IPS DF 19.7 (cell line): ENCODE data around the gene WWC2.

Source experiments
- DNase-seq: peaks from one replicate; pipeline ENCODE4 v3.0.0-alpha.2; 2013; ENCODE audit warnings: low read depth, low spot score

The WWC2 gene

DNA sequence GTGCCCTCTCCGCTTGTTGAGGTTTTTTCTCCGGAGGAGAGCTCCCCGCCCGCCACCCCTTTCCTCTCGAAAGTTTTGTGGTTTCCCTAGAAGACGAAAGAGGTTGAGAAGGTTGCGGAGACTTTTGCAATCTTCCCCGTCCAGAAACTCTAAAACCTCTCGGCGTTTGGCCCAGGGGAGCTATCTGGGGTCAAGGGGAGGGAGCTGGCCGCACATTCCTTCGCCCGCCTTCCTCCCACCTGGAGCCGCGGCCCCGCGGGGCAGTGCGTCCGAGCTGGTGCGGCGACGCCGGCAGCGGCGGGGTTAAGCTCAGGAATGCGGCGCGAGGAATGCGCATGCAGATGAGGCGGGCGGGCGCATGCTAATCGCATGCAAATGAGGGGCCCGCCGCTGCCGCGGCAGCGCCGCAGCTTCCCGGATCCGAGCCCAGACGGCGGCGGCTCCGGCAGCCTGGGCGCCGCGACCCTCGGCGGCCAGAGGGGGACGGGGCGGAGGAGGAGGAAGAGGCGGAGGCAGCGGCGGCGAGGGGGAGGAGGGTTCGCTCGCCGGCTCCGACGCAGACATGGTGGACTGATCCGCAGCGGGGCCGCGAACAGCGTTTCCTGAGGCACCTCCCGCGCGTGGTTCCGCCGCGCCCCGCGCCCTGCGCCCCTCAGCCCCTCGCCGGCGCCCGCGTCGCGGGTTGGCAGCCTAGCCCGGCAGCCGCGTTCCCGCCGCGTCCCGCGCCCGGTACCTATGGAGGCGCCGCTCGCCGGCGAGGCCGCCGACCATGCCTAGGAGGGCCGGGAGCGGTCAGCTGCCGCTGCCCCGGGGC lies at the start of gene WWC2:
WWC2 (plus strand) TSS at position 535 of the 814 bp plus-strand sequence; CDS start at position 770, 235 bp downstream.
- DNase-seq = peak; percentile 78

DNA sequence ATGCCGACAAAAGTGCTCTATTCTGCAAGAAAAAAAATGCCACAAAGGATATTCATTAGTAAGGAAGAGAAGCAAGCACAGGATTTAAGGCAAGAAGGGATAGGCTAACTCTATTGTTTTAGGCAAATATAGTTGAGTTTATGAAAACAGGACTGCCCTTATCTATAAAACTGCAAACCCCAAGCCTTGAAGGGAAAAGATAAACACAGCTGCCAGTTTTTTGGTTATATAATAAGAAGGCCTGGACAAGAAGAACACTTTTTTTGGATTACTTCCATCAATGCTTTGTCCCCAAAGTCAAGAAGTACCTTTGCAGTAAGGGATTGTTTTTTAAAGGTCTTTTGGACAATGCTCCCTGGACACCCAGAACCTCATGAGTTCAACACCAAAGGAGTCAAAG lies 45.4 kb upstream of the WWC2 start:
- no peak for DNase-seq

DNA sequence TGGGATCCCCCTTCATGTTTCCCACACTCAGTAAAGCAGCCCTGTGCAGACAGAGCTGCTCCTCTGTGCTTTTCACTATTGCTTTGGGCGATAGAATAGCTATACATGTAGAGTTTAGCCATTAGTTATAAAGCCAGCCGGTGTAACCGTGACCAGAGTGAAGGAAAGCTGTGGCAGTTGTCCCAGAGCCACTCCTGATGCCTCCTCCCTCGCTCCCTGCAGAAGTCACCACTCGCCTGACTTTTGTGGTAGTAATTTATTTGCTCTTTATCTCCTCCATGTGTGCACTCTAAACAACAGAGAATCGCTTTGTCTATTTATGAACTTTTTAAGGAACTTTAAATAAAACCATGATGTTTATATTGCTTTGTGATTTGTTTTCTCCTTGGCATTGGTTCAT lies 41.8 kb upstream of the WWC2 start:
- DNase-seq = no peak

DNA sequence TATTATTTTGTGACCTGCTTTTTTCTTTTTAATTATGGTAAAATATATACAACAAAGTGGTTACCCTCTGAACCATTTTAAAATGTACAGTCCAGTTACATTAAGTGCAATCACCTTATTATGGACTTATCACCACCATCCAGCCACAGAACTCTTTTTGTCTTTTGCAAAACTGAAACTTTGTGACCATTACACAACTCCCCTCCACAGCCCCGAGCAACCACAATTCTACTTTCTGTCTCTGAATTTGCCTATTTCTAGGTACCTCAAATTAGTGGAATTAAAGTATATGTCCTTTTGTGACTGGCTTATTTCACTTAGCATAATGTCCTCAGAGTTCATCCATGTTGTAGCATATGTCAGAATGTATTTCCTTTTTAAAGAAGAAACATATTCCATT lies 39.3 kb upstream of the WWC2 start:
- no peak for DNase-seq

DNA sequence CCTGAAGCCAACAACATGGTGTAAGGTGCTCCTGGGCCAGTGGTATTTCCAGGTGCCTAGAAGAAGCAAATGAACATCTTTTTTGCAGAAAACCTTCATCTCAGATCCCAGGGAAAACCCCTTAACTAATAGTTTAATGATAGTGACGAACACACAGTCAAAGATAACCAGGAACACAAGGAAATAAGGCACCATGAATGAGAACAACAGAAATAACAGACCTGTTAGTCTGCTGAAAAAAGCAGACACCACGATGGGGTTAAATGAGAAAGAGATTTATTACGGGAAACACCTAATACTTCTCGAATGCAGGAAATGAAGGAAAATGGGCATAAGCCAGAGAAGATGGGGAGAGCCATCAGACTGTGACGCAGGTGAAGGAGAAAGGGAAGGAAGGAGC lies 30.6 kb upstream of the WWC2 start:
- DNase-seq = no peak

DNA sequence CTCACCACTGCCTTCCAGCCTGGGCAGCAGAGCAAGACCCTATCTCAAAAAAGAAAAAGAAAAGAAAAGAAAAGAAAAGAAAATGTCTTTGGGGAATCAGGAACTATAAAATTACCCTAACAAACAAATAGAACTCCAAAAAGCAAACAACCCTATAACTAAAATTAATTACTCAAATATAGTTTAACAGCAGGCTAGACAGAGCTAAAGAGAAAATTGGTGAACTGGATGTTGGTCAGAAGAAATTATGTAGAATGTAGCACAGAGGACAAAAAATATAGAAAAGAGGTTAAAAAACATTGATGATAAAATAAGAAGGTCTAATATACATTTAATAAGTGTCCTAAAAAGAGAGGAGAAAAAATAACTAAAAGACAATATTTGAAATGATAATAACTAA lies 27.8 kb upstream of the WWC2 start:
- DNase-seq = no peak

DNA sequence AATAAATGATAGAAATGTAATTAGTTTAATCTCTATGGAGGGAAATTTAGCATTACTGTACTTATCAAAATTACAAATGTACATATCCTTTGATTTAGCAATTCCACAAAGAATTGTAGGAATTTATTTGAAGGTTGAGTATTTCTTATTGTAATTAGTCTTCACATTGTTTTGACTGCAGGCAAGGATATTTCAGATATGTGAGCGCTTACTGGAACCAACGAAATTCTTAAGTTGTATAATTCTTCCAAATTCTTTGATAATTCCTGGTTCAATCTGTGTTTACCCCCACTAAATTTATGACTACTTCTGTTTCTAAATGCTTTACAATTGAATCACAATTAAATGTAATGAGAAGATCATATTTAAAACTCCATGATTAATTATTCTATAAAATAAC lies 26.9 kb upstream of the WWC2 start:
- no peak for DNase-seq

DNA sequence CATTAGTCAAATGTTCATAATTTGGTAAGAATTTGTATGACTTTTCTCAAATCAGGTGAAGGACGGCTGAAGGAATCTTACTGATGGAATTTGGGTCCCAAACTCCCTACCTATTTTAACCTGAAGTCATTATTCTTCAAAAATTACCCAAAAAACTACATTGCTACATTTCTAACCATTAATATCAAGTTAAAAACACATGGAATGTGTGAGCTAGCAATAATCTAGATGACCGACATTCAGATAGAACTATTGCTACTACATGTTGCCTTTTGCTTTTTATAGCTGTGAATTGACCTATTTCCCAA lies 25.3 kb upstream of the WWC2 start:
- no peak for DNase-seq

DNA sequence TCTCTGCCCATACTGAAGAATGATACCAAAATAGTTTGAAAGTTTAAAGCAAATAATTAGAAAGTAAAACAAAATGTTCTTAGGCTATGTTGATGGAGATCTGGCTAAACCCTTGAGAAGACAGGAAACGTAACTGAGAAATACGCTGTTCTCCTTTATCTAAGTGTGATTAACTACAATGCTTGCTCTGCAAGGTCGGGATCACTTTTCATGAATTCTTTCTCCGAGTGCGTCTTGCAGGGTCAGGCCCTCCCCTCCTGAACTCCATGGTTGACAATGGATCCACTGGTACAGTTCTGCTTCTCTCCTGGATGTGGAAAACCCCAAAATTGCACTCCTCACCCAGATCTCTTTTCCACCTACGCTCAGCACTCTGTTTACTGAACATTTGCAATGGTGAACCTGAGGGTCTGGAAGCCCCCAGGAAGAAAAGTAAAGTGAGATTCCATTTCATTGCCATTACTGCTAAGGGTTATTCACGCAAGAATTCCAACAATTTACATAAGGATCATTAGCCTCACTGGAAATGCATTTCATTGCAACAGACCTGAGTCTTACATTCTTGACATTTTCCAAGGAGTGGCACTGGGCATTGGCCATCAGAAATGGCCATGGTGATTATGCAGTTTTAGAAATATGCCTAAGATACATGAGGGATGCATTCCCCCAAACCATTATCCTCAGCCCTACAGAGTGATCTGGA lies 24.6 kb upstream of the WWC2 start:
- DNase-seq = no peak

DNA sequence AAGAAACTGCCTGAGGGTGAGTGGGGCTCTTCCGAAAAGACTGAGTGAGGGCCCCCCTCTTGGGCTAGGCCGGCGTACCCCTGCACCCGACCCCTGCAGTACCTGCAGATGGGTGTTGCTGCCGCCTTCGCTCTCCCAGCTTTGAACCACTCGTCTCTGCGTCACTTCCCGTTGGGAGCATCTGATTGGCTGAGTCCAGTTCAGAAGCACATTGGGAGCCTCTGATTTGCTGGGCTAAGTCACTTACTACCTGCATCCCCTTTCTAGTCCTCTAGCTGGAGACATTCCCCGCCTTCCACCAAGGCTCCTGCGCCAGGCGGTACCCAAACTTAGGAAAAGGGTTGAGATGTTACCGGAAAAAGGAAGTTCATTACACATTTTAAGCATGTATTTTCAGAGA lies 20.4 kb upstream of the WWC2 start:
- DNase-seq = no peak

DNA sequence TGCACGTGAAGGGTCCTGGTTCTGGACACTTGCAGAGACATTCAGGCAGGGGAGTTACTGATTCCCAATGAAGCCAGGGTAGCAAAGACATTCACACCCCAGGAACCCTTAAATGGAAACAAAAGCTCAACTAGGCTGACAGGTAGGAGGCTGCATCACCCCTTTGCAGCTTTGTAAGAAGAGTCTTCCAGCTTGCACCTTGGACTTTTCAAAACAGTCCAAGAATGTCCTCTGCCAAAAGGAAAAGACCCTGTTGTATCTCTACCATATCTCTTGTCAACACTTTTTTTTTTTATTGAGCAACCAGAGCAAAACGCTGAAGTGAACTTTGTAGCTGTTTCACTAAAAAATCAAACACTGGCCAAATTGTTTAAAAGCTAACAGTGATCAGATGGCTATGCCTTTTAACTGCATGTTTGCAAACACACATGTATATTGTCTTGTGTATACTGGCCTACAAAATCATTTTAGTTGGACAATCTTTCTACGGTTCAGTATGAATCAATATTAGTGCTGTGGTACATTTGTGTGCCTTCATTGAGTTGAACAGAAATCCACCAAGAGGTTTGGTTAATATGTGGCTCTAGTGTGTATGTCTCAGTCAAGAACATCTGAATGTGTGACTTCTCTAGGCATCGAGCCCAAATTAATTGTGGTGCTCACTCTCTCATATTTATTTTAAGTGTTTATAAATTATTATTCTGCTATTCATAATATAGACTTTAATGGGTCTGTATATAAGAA lies 18.5 kb upstream of the WWC2 start:
- DNase-seq = no peak

DNA sequence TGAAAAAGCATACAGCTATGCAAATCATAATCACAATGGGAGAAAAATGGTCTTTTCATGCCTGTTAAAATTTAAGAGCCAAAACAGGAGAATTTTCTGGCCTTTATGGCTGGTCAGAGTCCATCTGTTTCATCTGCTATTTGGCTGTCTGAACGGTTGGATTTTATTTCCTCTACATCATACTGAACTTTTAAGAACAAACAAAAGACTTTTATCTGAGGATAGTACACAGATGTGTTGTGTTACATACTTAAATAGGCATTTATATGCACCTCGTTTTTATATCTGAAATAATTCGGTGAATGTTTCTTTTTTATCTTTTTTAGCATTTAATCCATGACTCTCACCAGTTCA lies 18.0 kb upstream of the WWC2 start:
- no peak for DNase-seq

DNA sequence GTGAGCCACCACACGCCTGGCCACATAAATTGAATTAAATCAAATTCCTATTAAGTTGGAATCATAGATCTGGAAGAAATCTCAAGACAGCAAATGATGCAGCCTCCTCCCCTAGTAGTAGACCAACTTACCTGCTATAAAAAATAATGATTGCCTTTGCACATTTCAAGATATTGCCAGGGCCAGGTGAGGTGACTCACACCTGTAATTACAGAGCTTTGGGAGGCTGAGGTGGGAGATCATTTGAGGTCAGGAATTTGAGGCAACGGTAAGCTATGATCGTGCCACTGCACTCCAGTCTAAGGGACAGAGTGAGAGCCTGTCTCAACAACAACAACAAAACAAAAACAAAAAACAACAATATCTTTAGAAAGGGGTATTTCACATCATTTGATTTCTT lies 17.0 kb upstream of the WWC2 start:
- DNase-seq = no peak

DNA sequence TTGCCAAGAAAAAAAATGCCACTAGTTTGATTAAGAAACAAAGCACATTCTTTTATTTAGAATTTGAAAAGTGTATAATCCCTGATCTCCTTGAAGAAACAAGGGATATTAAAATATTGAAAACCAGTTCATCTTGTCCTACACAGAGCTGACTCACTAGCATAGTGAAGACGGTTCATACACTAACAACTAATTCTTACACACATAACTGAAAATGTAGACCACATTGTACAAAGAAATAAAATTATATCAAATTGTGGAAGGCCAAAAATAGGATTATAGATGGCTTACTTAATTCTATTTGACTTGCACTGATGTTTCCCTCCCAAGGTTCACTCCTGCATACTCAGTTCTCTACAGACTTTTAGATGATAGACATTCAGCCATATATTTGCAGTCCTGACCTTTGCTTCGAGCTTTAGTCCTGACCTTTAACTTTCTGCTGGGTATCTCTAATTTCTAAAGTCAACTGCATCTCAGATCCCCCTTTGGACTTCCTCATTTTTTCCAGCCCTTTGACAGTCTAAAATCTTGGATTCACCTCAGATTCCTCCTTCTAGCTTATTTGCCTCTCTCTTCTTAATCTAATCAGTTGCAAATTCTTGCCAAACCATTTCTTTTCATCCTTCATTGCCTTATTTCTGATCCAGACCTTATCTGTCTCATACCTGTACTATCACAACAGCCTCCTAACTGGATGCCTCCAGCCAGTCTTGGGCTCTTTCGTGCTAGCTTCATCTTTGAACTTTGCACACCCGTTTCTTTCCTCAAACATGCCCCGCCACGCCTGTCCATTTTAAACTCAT lies 4.5 kb upstream of the WWC2 start:
- no peak for DNase-seq

DNA sequence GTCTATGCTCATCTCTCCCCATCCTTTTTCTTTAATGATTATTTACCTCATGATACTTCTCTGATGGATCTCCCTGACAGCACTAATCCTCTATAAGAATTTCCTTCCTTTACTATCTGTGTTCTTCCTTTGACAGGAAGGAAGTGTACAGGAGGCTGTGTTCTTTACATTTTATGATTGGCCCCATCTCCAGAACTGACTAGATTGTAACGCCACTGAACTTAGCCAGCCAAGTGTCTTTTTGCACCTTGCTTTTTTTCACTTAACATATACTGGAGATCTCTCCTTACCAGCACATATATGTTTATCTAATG lies 3.9 kb upstream of the WWC2 start:
- DNase-seq = no peak

DNA sequence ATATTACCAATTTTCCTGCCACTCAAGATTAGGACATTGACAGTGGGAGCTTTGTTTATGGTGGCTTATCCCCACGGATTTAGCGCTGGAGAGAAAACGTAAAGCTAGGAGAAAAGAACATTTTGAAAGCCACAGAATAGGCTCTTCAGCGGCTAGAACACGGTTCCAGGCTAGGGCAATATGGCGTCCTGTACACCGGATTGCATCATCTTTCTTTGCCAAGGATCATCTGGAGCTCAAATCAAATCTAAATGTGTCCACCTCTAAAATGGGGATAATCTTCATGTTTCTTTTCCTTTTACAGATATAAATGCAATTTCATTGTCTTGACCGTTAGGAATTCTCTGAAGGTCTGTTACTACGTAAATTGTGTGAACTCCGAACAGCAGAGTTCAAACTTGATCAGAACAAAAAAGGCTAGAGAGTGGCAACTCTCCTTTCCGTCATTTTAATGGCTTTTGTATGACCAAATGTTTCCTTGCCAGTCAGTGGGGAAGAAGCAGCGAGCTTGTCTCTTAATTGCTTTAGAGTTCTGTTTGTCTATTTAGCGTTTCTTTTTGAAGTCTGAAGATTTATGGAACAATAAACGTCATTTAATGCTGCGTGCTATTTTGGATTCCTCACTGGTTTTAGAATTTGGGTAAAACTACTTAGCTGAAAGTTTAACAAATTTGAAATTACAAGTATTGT lies 2.6 kb upstream of the WWC2 start:
- no peak for DNase-seq

DNA sequence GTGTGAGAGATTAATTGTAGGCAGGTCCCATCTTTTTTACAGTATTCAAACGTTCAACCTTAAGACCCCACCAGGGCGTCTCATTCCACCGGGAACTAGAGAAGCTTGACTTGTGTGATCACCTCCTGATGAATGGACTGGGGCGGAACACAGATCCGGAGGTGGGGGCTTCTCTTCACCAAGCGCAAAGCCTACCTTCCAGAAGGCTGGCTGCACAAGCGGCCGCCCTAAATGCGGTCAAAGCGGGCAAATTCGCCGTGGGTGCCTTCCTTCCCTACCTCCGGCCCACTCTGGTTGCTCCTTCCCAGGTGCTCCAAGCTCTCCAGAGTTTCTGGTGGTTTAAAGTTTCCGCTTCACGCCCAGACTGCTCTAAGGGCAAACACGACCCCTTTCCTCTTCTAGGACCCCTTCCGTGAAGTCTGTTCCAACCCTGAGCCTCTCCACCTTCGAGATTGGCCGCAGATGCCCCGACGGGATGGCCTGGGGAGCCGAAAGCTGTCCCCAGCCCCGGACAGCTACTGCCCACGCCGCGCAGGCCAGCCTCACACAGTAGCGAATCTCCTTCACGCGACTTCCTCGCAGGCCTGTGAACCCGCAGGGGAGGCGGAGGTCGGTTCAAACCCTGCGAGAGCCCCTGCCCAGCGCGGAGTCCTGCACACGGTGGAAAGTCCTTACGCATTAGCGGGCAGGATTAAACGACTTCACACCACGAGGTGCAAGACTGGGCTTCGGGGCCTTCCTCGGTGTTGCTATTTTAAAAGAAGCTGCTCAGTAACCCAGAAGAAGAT lies 1.6 kb upstream of the WWC2 start:
- DNase-seq = no peak

DNA sequence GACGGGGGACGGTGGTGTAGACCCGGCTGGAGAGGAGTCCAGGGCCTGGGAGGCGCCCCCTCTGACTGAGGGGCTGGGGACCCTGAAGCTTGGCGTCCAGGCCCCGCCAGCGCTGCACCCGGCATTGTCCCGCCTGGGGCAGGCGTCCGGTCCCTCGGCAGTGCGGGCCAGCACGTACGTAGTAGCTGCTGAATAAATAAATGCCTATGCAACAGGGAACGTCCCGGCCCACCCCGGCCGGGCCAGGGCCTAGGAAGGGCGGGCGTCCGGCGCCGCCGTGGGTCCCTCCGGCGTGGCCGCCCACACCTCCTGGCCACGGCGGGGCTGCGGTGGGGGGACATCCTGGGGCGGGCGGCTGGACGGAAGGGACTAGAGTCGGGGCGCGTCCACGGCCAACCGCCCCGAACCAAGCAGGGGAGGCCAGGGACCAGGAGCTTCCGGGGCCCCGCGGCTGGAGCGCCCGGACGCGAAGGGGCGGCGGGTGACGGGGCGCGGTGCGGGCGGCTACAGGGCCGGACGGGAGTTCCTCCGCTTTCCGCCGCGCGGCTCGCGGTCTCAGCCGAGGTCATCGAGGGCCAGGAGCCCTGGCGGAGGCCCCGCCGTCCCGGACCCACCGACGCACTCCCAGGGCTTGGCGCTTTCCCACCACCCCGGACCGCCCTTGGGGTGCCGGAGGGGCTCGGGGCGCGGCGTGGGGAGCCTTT lies 886 bp upstream of the WWC2 start:
- no peak for DNase-seq

DNA sequence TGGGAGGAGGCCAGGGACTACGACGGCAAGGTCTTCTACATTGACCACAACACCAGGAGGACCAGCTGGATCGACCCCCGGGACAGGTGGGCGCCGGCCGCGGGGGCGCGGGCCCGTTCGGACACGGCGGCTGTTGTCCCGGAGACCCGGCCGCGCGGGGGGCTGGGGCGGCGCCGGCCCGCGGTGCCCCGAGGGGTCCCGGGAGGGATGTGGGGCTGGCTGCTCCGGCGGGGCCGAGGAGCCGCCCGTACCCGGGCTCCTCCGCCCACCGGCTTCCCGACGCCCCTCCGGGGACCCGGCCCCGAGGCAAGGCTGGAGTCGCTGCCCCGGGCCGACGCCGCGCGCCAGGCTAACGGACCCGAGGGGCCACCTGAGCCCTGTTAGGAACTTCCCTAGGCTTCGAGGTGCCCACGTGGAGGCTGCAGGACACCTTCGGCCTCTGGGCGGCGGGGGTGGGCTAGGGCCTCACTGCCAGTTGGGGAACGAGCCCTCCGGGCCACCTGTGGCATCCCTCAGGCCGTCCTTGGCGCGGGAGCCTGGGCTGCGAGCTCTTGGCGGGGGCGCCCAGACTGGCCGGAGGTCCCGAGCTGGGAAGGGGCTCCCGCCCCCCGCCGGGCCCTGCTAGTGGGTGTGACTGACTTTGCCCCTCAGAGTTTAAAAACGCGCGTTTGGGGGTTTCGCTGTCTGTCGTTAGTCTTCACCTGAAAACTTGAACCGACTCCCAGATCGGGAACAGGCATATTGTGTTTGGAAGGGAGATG lies 660 bp downstream of the WWC2 start:
- DNase-seq = no peak

DNA sequence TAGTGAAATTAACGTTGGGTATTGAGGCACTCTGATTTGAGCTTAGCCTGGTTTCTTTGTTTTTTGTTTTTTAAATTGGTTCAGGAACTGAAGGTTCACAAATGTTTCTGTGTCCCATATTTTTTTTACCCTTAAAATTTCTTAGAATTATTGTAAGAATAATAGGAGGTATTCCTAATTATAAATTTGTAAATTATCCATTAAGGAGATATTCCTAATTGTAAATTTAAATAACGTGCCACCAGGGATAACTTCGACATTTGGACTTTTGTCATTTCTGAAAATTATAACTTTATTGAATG lies 1.2 kb downstream of the WWC2 start:
- no peak for DNase-seq
